Neuronal stem cell (in vitro differentiated cells): Measurements from ENCODE around the gene HEY2.

ENCODE experiments used
- DNase-seq: peaks from one replicate; pipeline ENCODE4 v3.0.0-alpha.2; 2013; ENCODE audit warnings: low spot score
- H2AFZ ChIP-seq: one replicate; pipeline ENCODE4 v1.6.1; 2013; ENCODE audit warnings: mild to moderate bottlenecking, low read length, inconsistent platforms
- H2AK5ac ChIP-seq: 2 replicates; pipeline ENCODE4 v1.6.1; 2013; ENCODE audit warnings: low read depth, mild to moderate bottlenecking, inconsistent platforms, low read length, moderate library complexity, mixed read lengths
- H2BK120ac ChIP-seq: 2 replicates; pipeline ENCODE4 v1.6.1; 2013; ENCODE audit warnings: low read depth, mild to moderate bottlenecking, inconsistent platforms, low read length, moderate library complexity, mixed read lengths
- H2BK12ac ChIP-seq: one replicate; pipeline ENCODE4 v1.6.1; 2013; ENCODE audit warnings: low read length, inconsistent platforms
- H2BK15ac ChIP-seq: 2 replicates; pipeline ENCODE4 v1.6.1; 2013; ENCODE audit warnings: mild to moderate bottlenecking, low read length, inconsistent platforms, mixed read lengths
- H2BK5ac ChIP-seq: one replicate; pipeline ENCODE4 v1.6.1; 2013; ENCODE audit warnings: inconsistent platforms, mild to moderate bottlenecking, low read length, moderate library complexity
- H3K14ac ChIP-seq: one replicate; pipeline ENCODE4 v1.6.1; 2013; ENCODE audit warnings: low read length, inconsistent platforms
- H3K18ac ChIP-seq: 2 replicates; pipeline ENCODE4 v1.6.1; 2013; ENCODE audit warnings: low read length, inconsistent platforms
- H3K23ac ChIP-seq: 2 replicates; pipeline ENCODE4 v1.6.1; 2013; ENCODE audit warnings: low read depth, mild to moderate bottlenecking, mixed read lengths, low read length, inconsistent platforms; ENCODE audit not compliant: poor library complexity
- H3K27ac ChIP-seq: replicated peaks from 3 replicates; pipeline ENCODE4 v1.5.1; 2013; ENCODE audit warnings: low read length, inconsistent platforms
- H3K27me3 ChIP-seq, 3 experiments: 2 replicates each; pipeline ENCODE4 v1.6.1; 2013; ENCODE audit warnings: low read length in 3 of 3, mild to moderate bottlenecking in 2 of 3, inconsistent platforms in 1 of 3, low read depth in 1 of 3, mixed read lengths in 1 of 3, moderate library complexity in 1 of 3; ENCODE audit not compliant: control insufficient read depth in 3 of 3, insufficient read depth in 3 of 3
- H3K36me3 ChIP-seq, 2 donors: replicated peaks in 1 of 2; 2 replicates each; pipeline ENCODE4 v1.6.1; 2013; ENCODE audit warnings: low read length in 2 of 2; ENCODE audit not compliant: control insufficient read depth in 2 of 2, insufficient read depth in 2 of 2
- H3K4ac ChIP-seq: 2 replicates; pipeline ENCODE4 v1.6.1; 2013; ENCODE audit warnings: inconsistent platforms, mild to moderate bottlenecking, low read length, moderate library complexity
- H3K4me1 ChIP-seq, 2 donors: 1 replicate in 1 of 2; 2 replicates in 1 of 2; pipeline ENCODE4 v1.6.1; 2013; ENCODE audit warnings: low read length in 2 of 2, low read depth in 1 of 2; ENCODE audit not compliant: control insufficient read depth in 2 of 2, insufficient read depth in 1 of 2
- H3K4me2 ChIP-seq: one replicate; pipeline ENCODE4 v1.6.1; 2013; ENCODE audit warnings: mild to moderate bottlenecking, low read length, inconsistent platforms; ENCODE audit not compliant: insufficient read depth, poor library complexity, severe bottlenecking
- H3K4me3 ChIP-seq, 2 donors: 2 replicates each; pipeline ENCODE4 v1.5.1; 2013; ENCODE audit warnings: low read length in 2 of 2, mild to moderate bottlenecking in 2 of 2, inconsistent platforms in 1 of 2, moderate library complexity in 1 of 2
- H3K79me1 ChIP-seq: one replicate; pipeline ENCODE4 v1.6.1; 2013; ENCODE audit warnings: low read depth, mild to moderate bottlenecking, inconsistent platforms, low read length, moderate library complexity
- H3K9ac ChIP-seq: one replicate; pipeline ENCODE4 v1.6.1; 2013; ENCODE audit warnings: mild to moderate bottlenecking, low read depth, low read length, inconsistent platforms; ENCODE audit not compliant: poor library complexity
- H3K9me3 ChIP-seq, 2 donors: replicated peaks in 1 of 2; 2 replicates each; pipeline versions ENCODE3 to v1.6.1; 2013; ENCODE audit warnings: low read length in 2 of 2, mild to moderate bottlenecking in 2 of 2, inconsistent platforms in 1 of 2, low read depth in 1 of 2, mixed read lengths in 1 of 2, moderate library complexity in 1 of 2; ENCODE audit not compliant: control insufficient read depth in 2 of 2, insufficient read depth in 1 of 2
- H4K8ac ChIP-seq: one replicate; pipeline ENCODE4 v1.6.1; 2013; ENCODE audit warnings: low read depth, mild to moderate bottlenecking, inconsistent platforms, low read length, moderate library complexity
- H4K91ac ChIP-seq: one replicate; pipeline ENCODE4 v1.6.1; 2013; ENCODE audit warnings: low read length, low read depth, mild to moderate bottlenecking, inconsistent platforms; ENCODE audit not compliant: poor library complexity
- WGBS, 2 donors: extraction: QIAGEN DNeasy Blood & Tissue Kit; methylation state at CpG; one replicate each; pipeline ENCODE4 v1.1.7; 2013; ENCODE audit warnings: missing lambda C conversion rate in 2 of 2, mixed read lengths in 1 of 2; ENCODE audit not compliant: insufficient read length in 2 of 2, insufficient replicate concordance in 1 of 2; ENCODE audit errors: extremely low coverage in 2 of 2; 5-methylcytosine and 5-hydroxymethylcytosine counted together

HEY2 gene

DNA sequence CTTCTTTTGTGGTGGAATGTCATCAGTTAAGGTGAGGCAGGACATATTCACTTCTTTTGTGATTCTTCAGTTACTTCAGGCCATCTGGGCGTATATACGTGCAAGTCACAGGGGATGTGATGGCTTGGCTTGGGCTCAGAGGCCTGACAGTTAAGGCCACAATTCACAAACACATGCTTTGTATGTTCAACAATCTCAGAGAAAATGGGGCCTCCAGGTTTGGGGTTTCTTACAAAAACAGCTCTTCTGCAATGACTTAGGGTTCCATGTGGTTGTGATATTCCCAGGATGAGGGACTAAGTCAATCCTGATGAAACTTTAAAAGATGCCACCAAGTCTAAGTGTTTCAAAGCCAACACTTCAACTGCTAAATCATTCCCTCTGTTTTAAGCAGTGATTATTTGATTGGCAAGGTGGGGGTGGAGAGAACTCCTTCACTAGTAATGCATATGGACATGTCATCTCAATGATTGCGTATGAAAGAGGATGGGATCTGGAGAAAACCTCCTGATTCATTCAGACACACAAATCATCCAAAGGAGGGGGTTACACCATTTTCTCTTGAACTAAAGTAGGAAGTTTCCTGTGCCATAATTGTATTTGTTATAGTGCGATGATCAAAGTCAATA lies 41.7 kb upstream of the HEY2 start:
- Histone ChIP-seq H3K4me1 (no peaks in the 10 kb centered on the region), H2BK120ac (no peak overlapping the region), H3K23ac (no peak overlapping the region), H3K18ac (no peak overlapping the region), H3K14ac (no peak overlapping the region), H3K9me3 (peaks cover 6 to 16% of the 10 kb centered on the region in 2 donors), H2BK15ac (no peak overlapping the region), H2AK5ac (no peak overlapping the region), H4K91ac (no peak overlapping the region), H3K4ac (no peak overlapping the region), H3K79me1 (no peaks in the 10 kb centered on the region), H2AFZ (no peak overlapping the region), H3K9ac (no peak overlapping the region), H4K8ac (no peak overlapping the region), H3K4me2 (no peak overlapping the region), H3K4me3 (no peak overlapping the region), H3K36me3 (no peaks in the 10 kb centered on the region), H2BK5ac (no peak overlapping the region), H3K27ac (no peak overlapping the region), H2BK12ac (no peak overlapping the region), H3K27me3 (peaks cover 0 to 44% (median 0%) of the 10 kb centered on the region in 3 experiments)
- DNase-seq, result no peak
- WGBS, 2 donors, result no CpG with 5 or more reads among the region's 4 CpGs

GRCh38 chr6:125711013-125711675 lies 38.3 kb upstream of the HEY2 start:
- Histone ChIP-seq H3K9ac (no peak overlapping the region), H2BK15ac (no peak overlapping the region), H3K27me3 (peaks cover 0 to 74% (median 0%) of the 10 kb centered on the region in 3 experiments), H2BK5ac (no peak overlapping the region), H3K4me2 (no peak overlapping the region), H3K4me3 (no peak overlapping the region), H2BK12ac (no peak overlapping the region), H3K79me1 (no peaks in the 10 kb centered on the region), H3K27ac (no peak overlapping the region), H3K36me3 (no peaks in the 10 kb centered on the region), H3K4me1 (peaks cover 0 to 5% of the 10 kb centered on the region in 2 donors), H3K23ac (no peak overlapping the region), H2BK120ac (no peak overlapping the region), H4K8ac (no peak overlapping the region), H2AFZ (no peak overlapping the region), H3K9me3 (peaks cover 6 to 16% of the 10 kb centered on the region in 2 donors), H3K14ac (no peak overlapping the region), H2AK5ac (no peak overlapping the region), H3K4ac (no peak overlapping the region), H4K91ac (no peak overlapping the region), H3K18ac (no peak overlapping the region)
- no CpG with 5 or more reads among the region's 4 CpGs for WGBS, 2 donors
- no peak for DNase-seq

- Histone ChIP-seq H3K27ac (no peak overlapping the region), H2BK120ac (no peak overlapping the region), H2BK5ac (no peak overlapping the region), H3K4ac (no peak overlapping the region), H4K91ac (no peak overlapping the region), H3K4me3 (no peak overlapping the region), H3K14ac (no peak overlapping the region), H3K4me2 (no peak overlapping the region), H3K9ac (no peak overlapping the region), H3K23ac (no peak overlapping the region), H2BK15ac (no peak overlapping the region), H2BK12ac (no peak overlapping the region), H2AFZ (no peak overlapping the region), H3K27me3 (peaks cover 0 to 82% (median 0%) of the 10 kb centered on the region in 3 experiments), H3K79me1 (no peaks in the 10 kb centered on the region), H4K8ac (no peak overlapping the region), H3K4me1 (peaks cover 0 to 5% of the 10 kb centered on the region in 2 donors), H3K36me3 (no peaks in the 10 kb centered on the region), H3K9me3 (peaks cover 6 to 16% of the 10 kb centered on the region in 2 donors), H2AK5ac (no peak overlapping the region), H3K18ac (no peak overlapping the region)
- DNase-seq, result no peak
- WGBS, 2 donors, result no CpG with 5 or more reads among the region's 2 CpGs
These were observed 34.9 kb upstream of the HEY2 start for GRCh38 chr6:125714441-125715090.

DNA sequence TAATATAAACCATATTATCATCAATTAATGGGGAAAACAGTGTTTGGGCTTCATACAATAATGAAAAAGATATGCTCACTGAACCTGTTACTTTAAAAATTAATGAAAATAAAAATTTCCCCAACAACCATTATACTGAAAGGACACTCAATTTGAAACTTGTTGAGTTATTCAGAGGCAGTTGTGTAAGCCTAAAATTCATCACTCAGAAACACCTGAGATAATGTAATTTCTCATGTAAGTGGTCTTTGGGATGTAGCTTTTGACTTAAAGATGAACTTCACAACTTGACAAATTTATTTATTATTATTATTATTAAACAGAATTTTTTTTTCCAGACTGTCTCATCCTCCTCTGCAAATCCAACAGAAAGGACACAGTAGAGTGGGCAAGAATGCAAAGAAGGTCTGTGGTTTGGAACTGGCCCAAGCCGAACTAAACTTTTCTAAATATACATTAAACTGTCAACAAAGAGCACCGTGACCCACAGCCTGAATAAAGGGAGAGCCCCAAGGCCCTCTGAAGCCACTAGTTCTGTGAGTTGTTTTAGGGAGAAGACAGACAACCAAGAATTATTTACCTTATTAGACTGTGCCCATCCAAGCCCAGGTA lies 32.2 kb upstream of the HEY2 start:
- H3K18ac ChIP-seq, result no peak overlapping the region
- H2BK15ac ChIP-seq, result no peak overlapping the region
- H2AFZ ChIP-seq, result no peak overlapping the region
- no peaks in the 10 kb centered on the region for H3K36me3 ChIP-seq
- no peak overlapping the region for H3K4ac ChIP-seq
- no peak overlapping the region for H4K91ac ChIP-seq
- WGBS, 2 donors, result no CpG with 5 or more reads among the region's 2 CpGs
- no peak overlapping the region for H3K27ac ChIP-seq
- H2AK5ac ChIP-seq, result no peak overlapping the region
- no peak overlapping the region for H2BK5ac ChIP-seq
- no peak for DNase-seq
- no peaks in the 10 kb centered on the region for H3K79me1 ChIP-seq
- no peak overlapping the region for H4K8ac ChIP-seq
- H2BK120ac ChIP-seq, result no peak overlapping the region
- no peaks in the 10 kb centered on the region for H3K9me3 ChIP-seq
- no peak overlapping the region for H3K4me3 ChIP-seq
- no peak overlapping the region for H3K4me2 ChIP-seq
- H3K4me1 ChIP-seq, result peaks cover 0 to 5% of the 10 kb centered on the region in 2 donors
- H3K14ac ChIP-seq, result no peak overlapping the region
- H3K27me3 ChIP-seq, result peaks cover 0 to 65% (median 0%) of the 10 kb centered on the region in 3 experiments
- no peak overlapping the region for H3K23ac ChIP-seq
- H3K9ac ChIP-seq, result no peak overlapping the region
- H2BK12ac ChIP-seq, result no peak overlapping the region
